Hypothalamus (tissue), 51 donors: ENCODE data around the gene DSCAML1.

Experiments used
- DNase-seq, 51 donors: peaks; one replicate each; lab custom pipeline; 2025; lab: John Stamatoyannopoulos, UW

The DSCAML1 gene, protein sequence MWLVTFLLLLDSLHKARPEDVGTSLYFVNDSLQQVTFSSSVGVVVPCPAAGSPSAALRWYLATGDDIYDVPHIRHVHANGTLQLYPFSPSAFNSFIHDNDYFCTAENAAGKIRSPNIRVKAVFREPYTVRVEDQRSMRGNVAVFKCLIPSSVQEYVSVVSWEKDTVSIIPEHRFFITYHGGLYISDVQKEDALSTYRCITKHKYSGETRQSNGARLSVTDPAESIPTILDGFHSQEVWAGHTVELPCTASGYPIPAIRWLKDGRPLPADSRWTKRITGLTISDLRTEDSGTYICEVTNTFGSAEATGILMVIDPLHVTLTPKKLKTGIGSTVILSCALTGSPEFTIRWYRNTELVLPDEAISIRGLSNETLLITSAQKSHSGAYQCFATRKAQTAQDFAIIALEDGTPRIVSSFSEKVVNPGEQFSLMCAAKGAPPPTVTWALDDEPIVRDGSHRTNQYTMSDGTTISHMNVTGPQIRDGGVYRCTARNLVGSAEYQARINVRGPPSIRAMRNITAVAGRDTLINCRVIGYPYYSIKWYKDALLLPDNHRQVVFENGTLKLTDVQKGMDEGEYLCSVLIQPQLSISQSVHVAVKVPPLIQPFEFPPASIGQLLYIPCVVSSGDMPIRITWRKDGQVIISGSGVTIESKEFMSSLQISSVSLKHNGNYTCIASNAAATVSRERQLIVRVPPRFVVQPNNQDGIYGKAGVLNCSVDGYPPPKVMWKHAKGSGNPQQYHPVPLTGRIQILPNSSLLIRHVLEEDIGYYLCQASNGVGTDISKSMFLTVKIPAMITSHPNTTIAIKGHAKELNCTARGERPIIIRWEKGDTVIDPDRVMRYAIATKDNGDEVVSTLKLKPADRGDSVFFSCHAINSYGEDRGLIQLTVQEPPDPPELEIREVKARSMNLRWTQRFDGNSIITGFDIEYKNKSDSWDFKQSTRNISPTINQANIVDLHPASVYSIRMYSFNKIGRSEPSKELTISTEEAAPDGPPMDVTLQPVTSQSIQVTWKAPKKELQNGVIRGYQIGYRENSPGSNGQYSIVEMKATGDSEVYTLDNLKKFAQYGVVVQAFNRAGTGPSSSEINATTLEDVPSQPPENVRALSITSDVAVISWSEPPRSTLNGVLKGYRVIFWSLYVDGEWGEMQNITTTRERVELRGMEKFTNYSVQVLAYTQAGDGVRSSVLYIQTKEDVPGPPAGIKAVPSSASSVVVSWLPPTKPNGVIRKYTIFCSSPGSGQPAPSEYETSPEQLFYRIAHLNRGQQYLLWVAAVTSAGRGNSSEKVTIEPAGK (N-terminal part only)

DNA sequence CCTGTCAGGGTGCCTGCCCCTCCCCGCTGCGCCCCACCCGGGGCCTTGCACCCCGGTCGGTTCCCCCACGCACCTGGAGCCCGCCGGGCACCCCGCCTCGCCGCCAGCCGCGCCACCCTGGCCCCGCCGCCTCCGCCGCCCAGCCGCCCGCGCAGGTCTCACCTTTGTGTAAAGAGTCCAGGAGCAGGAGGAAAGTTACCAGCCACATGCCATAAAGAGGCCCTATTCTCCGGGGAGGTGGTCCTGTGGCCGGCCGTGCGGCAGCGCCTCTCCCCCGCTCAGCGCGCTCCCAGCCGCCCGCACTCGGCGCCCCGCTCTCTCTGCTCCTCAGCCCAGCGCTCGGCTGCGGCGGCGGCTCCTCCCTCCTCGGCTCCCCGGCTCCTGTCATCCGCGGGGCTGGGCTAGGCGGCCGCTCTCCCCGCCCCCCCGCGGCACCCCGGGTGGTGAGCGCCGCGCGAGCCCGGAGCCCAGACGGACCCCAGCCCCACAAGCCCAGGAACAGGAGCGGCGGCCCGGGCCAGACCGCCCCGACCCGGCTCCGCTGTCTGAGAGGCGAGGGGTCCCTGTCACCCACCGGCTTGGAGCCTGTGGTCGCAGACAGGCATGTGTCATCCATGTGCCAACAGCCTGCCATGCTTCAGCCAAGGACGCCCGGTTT, at the start of gene DSCAML1:
DSCAML1 (minus strand) TSS at position 345 of the 658 bp plus-strand sequence; CDS start at position 208, 137 bp downstream.
- peak in 22 of 51 donors; percentile 15 to 73 (median 45) for DNase-seq

DNA sequence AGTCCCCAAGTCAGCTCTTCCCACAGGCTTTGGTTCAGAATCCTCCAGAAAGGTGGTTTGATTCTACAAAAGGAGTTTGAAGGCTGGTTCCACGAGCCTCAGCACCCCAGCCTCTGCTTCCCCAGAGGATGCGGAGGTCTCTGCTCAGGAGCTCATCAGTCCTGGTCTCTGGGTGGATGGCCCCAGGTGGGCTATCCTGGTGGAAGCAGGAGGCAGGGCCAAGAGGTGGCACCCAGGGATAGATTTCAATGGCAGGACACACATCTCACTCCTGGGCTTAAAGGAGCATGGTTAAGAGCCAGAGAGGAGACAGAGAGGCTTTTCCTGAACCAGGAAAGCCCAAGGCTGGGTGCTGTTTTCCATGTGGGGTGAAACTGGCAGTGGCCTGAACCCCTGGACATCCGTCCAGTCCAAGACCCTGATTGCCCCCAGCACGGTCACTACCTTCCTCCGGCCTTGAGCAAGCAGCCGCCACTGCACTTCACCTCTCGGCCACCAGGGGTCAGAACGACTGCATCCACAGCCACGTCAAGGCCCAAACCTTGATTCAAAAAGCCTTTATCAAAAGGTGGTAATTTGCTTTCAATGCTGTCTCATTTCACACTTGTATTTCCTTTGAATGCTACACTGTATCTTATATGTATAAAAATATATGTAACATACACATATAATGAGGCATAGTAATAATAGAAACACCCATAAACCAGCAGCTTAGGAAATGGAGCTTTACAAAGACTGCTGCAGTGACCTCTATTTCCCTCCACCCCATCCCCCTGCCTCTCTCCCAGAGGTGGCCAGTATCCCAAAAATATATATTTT, 46.9 kb upstream of the DSCAML1 start:
- DNase-seq = peak in 46 of 51 donors; percentile 18 to 88 (median 56)

DNA sequence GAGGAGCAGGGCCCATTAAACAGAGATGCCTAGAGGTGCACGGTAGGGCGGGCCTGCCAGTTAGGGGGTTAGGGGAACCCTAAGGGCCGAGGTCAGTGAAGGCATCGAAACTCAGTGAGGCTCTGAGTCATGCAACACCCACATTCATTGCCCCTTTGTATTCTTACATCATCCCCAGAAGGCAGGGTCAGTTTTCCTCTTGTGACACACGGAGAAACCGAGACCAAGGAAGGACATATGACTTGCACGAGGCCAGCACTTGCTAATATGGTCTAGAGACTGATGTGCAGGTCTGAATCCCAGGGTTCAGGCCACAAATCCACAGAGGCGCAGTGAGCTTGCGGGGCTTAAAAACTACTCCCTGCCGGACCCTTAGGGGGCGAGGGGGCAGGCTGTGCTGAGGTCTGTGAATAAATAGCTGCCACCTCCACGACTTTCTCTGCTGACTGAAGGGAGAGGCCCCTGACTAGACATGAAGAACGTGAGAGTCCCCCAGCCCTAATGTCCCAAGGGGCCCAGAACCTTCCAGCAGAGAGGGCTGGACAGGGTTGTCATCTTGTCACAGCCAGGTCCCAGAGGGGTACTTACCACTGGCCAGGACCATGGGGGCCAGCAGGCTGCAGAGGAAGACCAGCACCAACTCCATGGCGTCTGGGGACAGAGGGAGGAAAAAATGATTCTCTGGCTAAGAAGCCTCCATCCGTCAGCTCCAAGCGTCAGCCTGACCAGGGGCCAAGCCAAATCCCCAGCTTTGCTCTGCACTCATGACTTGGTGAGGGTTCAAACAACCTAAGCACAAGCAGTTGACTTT, 45.3 kb upstream of the DSCAML1 start:
- DNase-seq = peak in 1 of 51 donors; percentile 24

DNA sequence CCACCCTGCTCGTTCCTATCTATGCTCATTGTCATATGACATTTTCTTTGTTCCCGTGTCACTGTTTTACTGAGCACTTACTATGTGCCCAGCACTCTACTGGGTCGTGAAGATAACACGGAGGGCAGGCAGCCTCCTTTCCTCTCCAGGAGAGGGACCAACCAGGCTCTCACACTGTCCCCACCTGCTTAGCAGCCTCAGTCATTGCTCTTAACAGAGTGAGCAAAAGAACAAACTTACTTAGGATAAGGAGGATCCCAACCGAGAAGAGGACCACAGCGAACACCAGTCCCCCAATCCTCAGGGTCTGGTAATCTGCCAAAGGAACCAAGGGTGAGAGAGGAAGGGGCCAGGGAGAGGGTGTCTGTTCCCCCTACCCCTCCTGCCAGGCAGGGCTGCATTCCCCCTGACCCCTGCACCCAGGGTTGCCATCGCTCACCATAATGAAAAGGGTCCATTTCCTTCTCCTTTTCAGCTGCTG, 44.6 kb upstream of the DSCAML1 start:
- DNase-seq = no peak

- no peak for DNase-seq
Measured at GRCh38 chr11:117840881-117841550, 44.0 kb upstream of the DSCAML1 start.

GRCh38 chr11:117839936-117840813, 43.2 kb upstream of the DSCAML1 start:
- DNase-seq = no peak

- no peak for DNase-seq
Measured at GRCh38 chr11:117839380-117839881, 42.4 kb upstream of the DSCAML1 start.

GRCh38 chr11:117838901-117839300, 41.9 kb upstream of the DSCAML1 start:
- DNase-seq = no peak

- DNase-seq = no peak
Measured at GRCh38 chr11:117837791-117838190, 40.8 kb upstream of the DSCAML1 start.

- DNase-seq = no peak
Measured at GRCh38 chr11:117837070-117837776, 40.2 kb upstream of the DSCAML1 start.

GRCh38 chr11:117836077-117836960, 39.3 kb upstream of the DSCAML1 start:
- DNase-seq = no peak

- no peak for DNase-seq
Measured at GRCh38 chr11:117835576-117835975, 38.6 kb upstream of the DSCAML1 start.

DNA sequence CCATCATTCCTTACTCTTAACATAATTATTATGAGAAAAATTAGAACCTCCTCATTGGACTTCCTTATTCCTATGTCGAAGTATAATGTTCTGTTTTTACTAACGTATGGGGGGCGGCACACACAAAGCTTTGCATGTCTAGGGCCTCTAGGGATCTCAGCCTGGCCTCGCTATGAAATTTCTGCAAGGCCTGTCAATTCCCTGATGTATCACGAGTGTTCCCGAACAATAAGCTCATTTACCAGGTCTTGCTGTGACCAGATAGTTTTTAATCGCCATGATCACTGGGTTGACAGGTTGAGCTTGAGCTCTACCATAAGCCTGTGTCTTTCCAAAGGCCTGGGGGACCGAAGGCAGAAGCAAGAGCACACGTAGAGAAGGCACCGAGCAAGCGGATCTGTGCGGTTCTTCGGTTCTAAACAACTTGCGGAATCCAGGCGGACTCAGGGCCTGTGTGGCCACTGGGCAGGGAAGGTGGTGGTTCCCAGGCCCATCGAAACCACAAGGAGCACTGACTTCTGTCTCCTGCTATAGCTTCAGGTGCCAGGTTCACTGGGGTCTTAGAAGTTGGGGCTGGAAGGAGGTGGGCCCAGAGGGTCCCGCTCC, 37.9 kb upstream of the DSCAML1 start:
- DNase-seq = no peak

- no peak for DNase-seq
Measured at GRCh38 chr11:117834068-117834810, 37.2 kb upstream of the DSCAML1 start.
